Kidney glomerular epithelial cell (primary cell): ENCODE data around the gene SPOCK2.
"Not testable (repeated sequence)": the region's sequence is repeated elsewhere in the genome, so short reads cannot be mapped to it uniquely, and the experiment has no call there.

Experiments used
- DNase-seq: peaks from one replicate; lab custom pipeline; 2025; lab: John Stamatoyannopoulos, UW

Gene SPOCK2

GRCh38 chr10:72056932-72057751 is 31.2 kb downstream of the SPOCK2 start:
- no peak for DNase-seq

DNA sequence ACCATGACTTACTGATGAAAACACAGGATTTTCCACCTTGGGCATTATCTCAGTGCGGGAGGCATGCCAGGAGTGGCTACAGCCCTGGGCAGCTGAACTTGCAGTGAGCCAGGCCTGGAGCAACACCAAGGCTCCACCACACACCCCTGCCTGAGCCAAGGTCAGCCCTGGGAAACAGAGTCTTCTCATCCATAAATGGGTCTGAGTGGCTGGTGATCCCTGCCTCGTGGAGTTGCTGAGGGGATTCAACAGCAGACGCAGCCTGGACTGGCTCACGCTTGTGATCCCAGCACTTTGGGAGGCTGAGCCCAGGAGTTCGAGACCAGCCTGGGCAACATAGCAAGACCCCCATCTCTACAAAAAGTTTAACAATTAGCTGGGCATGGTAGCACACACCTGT is 32.2 kb downstream of the SPOCK2 start:
- no peak for DNase-seq

DNA sequence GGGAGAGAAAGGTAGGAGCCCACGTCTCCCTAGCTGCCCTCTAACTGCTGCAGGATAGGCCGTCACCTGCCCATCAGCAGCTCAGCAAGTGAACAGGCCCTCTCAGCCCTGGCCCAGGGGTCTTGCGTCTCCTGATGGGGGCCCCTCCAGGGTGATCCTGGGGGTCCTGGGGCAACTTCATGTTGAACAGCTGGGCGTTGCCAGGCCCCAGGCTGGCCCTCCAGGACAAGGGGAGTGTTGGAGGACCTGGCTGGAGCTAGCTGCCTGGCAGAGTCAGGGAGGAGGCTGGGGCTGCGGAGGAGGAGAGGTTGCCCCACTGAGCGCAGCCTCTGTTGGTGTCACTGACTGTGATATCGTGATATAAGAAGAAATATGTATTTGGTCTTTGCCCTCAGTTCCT is 34.7 kb downstream of the SPOCK2 start:
- no peak for DNase-seq

GRCh38 chr10:72050873-72051272 is 37.5 kb downstream of the SPOCK2 start:
- DNase-seq: no peak

DNA sequence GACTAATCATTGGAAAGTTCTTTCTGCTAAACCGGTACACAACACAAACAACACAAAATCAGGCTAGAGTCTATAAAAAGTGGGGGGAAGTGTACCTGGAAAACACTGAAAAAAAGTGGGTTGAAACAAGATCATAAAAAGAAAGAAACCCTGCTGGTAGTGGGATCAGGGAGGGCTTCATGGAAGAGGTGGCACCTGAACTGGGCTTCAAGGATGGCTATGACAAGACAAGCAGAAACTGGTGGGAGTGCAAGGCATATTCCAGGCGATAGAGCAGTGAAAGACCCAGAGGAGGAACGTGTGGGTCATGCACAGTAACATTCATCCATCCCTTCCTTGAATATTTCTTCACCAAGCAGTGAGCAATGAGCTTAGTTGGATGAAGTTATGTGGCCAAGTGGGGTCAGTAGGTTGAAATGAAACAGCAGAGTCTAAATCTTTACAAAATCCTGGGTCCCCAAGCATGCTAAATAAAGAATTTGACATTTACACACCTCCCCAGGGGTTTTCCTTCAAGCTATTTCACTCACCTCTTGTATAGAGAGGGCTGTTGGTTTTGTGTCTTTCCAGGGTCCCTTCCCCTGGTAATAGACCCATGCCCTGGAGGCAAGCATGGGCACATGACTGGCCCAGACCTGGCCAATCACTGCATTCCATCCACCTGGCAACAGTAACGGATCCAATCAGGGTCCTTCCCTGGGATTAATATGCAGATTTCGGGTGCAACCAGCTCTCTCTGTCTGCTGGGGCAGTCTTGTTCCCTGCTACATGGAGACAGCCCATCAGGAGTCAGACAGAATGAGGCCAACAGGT is 38.2 kb downstream of the SPOCK2 start:
- DNase-seq: no peak

GRCh38 chr10:72049472-72049871 is 38.9 kb downstream of the SPOCK2 start:
- no peak for DNase-seq

DNA sequence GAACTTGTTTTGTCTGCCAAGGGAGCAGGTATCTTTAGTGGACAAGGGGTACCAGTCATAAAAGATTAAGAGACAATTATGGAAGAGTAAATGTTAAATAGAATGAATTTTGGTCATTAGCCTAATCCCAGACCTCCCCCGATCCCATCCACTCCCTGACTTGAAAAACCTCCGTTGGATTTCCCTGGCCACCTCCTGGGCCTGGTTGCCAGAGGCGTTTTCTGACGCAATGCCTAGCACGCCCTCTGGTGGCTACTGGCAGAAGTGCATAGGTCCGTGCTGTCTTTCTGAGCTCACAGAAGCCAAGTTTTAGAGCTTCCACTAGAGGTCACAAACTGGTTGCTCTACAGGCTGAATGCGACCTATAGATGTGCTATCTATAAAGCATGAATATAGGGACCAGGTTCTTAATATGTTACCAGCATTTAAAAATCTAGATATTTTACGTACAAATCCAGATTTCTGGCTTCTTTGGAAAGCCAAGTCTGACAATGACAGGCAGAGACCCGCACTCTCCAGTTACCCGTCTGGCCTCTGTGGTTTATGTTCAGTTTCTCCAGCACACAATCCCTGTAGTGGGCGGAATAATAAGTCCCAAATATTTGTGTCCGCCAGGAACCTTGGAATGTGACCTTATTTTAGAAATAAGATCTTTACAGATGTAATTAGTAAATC is 39.8 kb downstream of the SPOCK2 start:
- peak; percentile 87 for DNase-seq

DNA sequence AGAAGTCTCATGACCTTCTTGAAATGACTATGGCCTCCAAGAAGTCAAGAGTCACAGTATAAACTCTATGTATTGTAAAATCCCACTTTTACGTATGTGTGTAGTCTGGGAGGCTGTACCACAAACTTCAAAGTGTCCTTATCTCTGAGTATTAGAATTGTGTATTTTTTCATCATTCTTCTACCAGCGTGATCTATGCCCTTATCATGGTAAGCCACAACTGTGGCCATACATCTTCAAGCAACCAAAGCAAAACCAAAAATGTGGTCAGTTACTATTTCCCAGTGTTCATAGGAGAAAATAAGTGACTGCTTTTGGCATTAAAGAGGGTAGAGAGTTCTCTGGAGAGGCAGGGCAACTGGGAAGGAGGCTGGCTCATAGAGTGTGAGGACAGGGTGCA is 42.8 kb downstream of the SPOCK2 start:
- no peak for DNase-seq

DNA sequence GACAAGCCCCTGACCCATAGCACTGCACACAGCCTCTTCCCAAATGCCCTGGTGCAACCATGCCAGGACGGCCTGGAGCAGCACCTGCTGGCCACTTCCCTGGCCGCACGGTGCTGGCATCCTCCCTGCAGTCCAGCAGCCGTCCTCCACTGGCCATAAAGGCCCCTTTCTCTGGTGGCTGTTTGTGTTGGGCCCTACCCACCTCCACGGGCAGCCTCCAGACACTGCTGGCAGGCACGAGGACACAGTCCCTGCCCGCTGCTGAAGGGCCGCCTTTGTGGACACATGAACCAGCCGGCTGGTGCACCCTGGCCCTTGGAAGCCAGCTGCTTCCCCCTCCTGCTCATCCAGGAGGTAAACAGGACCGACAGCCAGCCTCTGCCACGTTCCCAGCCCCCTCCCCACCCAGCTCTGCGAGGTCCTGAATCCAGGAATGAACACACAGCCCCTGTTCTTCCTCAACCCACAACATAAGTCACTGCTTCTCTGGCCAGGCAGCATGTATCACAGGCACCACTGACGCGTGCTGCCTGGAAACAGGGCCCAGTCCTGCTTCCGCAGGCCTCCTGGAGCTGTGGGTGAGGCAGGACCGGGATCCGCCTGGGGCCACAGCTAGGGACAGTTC is 43.8 kb downstream of the SPOCK2 start:
- no peak for DNase-seq

- no peak for DNase-seq
Observed at GRCh38 chr10:72043016-72043834, 45.1 kb downstream of the SPOCK2 start.

DNA sequence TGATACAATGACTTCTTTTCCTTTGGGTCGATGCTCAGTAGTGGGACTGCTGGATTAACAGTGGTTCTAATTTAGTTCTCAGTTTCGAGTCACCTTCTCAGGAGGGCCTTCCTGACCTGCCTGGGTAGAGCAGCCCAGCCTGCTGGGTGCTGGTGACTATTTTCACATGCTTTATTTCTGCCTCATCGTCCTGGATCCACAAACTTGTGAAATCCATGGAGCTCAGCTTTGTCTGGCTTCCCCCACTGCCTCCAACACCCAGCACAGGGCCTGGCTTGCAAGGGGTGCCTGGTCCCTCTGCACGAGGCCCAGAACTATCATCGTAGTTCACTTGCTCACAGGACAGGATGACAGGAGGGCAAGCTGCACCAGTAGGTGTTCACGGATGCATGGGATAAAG is 46.9 kb downstream of the SPOCK2 start:
- no peak for DNase-seq

DNA sequence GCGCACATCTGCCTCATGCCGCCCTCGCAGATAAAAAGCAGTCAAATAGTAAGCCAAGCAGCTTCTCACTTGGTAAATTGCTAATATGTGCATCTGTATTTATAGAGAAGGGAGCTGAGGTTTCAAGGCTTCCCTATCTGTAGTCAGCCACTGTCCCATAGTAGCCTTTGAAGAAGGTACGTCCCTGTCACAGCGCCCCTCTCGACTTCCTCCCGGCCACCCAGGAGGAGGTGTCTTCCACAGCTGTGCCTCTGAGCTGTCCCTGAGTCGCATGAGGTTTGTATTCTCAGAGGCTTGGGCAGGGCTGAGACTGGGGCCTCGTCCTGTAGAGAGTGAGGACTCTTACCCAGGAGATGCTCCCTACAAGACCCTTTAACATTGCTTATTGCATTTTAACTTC is 49.0 kb downstream of the SPOCK2 start:
- no peak for DNase-seq

DNA sequence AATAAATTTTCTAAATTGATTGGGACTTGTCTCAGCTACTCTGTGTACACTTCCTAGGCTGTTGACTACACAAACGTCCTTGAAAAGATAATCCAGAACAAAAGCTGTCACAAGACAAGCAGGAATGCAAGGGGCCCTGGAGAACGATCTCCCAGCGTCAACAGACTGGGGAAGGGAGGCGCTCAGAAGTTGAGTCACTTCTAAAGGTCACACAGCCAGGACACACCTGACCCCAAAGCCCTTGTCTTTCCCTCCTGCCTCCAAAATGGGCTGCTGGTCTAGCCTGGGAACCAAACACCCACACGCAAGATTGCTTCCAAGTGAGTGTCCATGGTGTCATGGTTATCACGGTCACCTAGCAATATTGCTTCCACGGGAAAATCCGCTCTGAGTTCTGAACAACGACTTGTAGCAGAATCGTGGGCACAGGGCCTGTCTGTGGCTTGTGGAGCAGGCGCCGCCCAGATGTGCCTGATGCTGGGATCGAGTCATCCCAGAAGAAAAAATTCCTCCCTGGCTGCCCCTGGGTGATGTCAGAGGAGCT is 49.8 kb downstream of the SPOCK2 start:
- DNase-seq: no peak

DNA sequence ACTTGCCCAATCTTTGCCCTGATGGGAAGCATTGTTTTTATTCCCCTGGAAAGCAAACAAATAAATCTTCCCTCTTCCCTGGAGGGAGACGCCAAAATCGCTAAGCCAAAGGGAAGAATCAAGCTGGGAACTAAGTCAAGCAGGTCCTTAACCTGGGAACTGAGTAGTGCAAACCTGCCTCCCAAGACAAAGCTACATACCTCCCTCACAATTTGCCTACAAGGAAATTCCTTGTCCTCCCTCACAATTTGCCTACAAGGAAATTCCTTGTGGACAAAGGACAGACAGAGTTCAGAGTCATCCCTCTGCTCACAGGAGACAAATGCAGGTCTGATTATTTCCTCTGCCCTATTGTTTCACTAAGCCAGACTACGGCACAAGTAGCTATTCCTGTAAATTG is 50.5 kb downstream of the SPOCK2 start:
- DNase-seq: no peak

DNA sequence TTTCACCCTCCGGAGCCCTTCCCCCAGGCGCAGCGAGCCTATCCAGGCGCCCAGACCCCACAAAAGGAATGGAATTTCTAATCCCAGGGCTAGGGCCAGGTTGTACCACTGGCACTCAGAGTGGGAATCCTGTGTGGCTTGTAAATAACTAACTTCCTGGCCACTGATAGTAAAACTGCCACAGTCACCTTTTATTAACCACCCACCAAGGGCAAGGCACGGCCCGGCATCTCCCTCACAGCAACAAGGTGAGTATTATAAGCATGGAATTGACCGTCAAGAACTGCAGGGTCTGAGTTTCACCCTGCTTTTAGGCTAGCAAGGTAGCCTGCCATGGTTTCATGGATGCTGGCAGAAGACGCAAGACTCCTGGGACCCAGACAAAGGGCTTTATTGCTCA is 51.1 kb downstream of the SPOCK2 start:
- no peak for DNase-seq

GRCh38 chr10:72035252-72035887 is 53.0 kb downstream of the SPOCK2 start:
- DNase-seq: no peak

GRCh38 chr10:72034761-72035160 is 53.6 kb downstream of the SPOCK2 start:
- DNase-seq: no peak

DNA sequence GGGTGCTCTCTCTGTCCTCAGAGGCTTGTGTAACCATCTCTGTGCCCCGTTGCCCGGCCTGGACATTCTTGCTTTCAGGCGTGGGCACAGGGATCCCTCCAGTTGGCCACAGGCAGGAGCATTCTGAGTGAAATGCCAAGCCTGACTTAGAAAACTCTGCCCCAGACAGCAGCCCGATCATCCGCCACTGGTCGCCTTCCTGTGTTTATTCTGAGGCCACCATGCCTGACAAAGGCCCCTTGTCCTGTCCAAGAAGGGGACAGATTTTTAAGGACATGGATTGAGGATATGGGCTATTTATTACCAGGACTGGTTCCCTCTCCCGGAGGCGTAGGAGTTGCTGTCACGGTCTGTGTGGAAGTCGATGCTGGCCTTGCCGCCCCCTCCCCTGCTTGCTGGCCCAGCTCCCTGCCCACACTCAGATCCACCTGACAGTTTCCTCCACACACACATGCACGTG is 54.3 kb downstream of the SPOCK2 start:
- DNase-seq: no peak

GRCh38 chr10:72032409-72033162 is 55.8 kb downstream of the SPOCK2 start:
- not testable (repeated sequence) for DNase-seq

DNA sequence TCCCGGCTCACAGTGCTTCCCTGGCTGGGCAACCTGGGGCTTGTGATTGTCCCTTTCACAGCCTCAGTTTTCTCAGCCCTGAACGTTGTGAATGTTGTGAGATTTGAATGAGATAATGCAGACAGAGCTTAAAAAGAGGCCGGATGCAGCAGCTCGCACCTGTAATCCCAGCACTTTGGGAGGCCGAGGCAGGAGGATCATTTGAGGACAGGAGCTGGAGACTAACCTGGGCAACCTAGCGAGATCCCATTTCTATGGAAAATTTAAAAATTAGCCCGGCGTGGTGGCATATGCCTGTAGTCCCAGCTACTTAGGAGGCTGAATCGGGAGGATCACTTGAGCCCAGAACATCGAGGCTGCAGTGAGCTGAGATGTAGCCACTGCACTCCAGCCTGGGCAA is 56.6 kb downstream of the SPOCK2 start:
- DNase-seq: no peak
